NCI-H1694 (cell line): ENCODE data around the gene FOXP1.

Experiments
- DNase-seq: peaks from one replicate; lab custom pipeline; 2025; lab: John Stamatoyannopoulos, UW

FOXP1 gene

DNA sequence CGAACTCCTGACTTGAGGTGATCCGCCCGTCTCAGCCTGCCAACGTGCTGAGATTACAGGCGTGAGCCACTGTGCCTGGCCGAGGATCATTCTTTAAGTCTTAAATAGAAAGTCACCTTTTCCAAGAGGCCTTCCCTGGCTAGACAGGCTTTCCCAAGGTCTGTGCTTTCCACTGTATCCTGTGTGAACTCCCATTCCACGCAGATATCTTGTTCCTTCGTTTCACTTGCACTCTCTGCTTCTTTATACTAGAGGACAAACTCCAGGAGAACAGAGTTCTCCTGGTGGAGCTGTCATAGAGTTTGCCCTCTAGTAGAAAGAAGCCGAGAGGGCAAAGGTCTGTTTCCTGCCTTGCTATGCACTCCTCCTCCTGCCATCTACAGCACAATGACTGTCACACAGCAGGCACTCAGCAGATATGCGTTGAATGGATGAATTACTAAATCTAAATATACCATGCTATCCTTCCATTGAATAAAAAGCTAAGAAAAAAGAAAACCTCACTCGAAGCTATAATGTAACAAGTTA lies 211.2 kb downstream of the FOXP1 start:
- DNase-seq = no peak

DNA sequence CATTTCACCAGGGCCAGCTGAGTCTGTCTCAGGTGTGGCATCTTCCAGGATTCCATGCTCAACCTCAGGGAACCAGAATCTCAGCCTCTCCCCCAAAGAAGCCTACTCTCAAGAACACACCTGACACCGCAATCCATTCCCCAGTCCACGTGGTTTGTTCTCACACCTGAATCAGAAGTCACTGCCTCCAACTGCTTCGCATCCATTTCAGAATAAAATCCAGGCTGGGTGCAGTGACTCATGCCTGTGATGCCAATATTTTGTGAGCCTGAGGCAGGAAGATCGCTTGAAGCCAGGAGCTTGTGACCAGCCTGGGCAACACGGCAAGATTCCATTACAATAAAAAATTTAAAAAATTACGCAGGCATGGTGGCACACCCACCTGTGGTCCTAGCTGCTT lies 212.2 kb downstream of the FOXP1 start:
- no peak for DNase-seq

DNA sequence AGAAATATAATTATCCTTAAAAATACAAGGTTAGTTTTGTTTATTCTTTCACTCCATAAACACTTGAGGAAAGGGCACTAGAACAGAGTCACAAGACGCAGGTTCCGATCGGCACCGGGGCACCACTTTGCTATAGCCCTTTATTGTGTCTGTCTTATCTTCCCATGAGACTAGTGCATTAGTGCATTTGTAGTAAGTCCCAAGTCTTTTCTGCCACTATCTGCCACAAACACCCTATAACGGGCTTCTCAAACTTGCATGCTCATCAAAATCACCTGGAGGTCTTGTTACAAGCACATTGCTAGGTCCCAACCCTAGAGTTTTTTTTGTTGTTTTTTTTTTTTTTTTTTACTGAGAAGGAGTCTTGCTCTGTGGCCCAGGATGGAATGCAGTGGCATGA lies 213.1 kb downstream of the FOXP1 start:
- no peak for DNase-seq

DNA sequence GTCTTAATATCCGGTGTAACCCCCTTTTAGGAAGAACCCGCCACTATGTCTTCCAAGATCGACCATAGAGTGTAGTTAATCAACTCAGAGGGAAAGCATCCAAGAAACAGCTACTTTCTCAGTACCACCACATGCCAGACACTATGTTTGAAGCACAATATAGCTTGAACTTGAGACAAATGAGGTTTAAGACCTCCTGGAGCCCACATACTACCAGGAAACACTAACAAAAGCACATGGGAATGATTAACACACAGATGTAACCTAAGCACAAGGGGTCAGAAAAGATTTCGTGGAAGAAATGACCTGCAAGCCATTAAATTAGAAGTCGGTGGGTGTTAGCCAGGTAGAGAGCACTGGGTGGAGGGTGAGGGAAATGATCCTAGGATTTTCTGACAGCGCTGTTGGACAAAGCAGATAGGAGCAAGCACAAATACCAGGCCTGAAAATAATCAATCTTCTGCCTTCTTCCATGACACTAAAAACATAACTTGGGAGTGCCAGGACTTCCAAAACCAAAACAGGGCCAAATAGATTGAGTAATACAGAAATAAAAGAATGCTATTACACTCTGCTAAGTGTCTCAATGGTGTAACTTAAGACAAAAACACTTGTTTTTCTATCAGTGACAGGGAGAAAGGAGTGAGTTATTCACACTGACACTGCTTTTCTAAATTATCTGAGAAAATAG lies 213.7 kb downstream of the FOXP1 start:
- no peak for DNase-seq

DNA sequence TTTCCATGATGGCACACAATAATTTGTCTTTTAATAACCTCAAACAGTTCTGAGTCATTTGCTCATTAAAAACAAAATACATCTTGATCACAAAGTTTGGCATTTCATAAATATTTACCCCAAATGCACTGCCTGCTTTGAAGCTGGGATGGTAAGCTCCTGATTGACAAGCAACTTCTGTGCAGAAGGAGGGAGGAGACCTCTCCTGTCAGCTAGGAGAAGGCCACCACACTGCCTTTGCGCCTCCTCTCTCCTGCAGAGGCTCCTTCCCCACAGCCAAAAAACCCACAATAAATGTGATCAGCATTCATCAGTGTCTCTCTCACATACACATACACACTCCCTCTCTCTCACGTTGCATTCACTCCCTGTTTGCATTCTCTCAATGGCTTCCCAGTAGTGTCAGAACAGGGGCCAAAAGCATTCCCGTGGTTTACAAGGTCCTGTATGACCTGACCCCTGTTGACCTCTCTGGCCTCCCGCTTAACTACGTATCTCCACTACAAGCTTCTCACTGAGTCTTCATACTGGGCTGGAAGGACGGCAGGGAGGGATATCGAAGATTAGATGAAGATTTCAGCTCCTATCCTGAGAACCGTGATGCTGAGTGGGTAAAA lies 216.4 kb downstream of the FOXP1 start:
- no peak for DNase-seq

DNA sequence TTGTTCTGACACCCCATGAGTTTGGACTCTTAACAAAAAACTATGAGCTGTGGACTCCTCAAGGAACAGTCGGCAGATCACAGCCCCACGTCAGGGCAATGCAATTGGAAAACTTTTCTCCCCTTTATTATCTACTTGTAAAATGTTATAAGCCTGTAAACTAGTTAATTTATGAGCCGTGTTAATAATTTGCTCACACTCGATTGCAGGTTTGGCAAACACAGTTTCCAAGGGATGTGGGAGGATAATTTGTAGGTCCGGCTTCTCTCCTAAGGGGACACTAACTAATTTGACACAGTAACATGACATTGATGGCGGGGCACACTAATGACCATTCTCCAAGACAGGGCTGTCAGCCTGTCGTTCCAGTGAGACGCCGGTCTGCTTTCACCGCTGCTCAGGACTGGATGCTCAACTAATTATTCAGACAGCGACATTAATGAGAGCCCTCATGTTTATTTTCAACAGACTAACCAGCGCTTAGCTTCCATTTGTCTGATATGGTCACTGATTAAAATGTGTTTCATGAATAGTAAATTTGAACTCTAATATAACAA lies 222.1 kb downstream of the FOXP1 start:
- DNase-seq = no peak

DNA sequence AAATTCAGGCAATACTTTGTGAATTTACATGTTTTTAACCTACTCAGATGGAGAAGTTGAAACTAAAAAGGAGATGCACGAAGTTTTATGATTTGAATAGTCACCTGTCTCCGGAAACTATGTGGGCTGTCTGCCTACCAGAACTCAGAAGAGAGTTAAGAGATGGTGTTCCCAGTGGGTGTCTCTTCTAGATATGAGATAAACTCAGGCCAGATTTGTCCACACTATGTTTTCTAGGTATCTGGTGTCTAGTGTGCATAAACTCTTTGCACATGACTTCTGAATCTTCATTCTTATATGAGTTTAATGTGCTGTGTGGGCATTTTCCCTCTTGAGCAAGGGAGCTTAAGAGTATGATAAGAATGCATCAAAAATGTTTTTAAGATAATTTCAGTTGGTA lies 222.8 kb downstream of the FOXP1 start:
- DNase-seq = no peak

DNA sequence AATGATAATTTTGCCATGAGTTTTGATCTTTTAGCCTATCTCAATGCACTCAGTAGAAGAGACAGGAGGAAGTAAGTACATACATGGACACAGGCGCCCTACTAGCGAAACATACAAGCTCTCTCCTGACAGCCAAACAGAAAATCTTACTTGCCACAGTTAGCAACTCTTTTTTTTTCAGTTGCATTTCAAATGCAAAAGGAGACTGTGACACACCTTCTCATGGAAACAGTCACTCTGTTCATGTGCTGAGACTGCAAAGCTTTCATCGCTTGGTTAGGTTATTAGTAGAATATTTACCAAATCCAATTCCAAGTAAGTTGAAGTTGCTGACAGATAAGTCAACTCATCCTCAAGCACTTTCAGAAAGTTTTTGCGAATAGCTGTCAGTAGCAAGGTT lies 223.3 kb downstream of the FOXP1 start:
- no peak for DNase-seq

DNA sequence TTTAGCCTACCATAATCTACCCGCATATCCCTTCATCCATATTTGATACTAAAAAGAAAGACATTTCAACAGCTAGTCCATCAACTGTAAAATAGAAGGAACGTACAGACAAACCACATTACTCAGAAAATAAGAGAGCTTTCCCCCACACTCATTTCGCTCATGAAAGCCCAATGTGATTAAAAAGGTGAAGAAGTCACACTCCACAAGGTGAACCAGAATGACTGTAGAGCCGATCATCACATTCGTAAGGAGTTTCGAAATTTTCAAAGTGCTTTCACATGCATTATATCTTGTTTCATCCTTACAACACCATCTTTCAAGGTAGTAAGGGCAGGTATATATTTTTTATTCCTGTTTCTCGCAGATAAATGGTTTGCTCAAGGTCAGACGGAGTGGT lies 225.3 kb downstream of the FOXP1 start:
- DNase-seq = no peak

DNA sequence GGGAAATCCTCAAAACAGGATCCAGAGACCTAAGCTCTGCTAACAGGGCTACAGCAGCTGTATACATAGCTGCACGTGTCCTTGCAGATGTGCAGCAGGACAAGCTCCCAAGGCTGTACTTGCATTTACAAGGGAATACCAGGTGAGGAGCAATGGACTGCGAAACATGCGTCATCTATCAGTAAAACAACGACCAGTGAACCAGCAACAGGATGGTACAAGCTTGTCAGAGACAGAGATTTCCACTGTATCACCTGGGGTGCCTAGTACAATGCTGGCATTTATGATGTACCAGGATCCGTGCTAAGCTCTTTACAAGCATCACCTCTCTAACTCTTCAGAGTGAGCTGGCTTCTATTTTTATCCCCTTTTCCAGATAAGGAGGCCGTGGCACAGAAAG lies 227.3 kb downstream of the FOXP1 start:
- DNase-seq = no peak

DNA sequence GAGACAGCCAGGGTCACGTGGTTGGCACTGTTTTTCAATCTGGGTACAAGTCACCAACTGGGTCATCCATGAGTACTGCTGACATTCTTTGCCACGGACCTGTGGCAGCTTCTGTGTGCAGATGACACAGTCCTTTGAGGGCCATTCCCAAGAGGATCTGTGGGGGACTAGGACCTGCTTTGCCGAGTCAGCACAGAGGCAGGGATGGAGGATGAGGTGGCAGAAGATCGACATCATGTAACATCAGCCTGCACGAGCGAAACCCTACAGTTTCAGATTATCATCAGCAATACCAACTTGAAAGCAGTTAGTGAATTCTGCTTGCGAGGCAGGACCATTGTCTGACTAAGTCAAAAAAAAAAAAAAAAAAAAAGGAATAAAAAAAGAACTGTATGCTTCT lies 227.7 kb downstream of the FOXP1 start:
- no peak for DNase-seq

DNA sequence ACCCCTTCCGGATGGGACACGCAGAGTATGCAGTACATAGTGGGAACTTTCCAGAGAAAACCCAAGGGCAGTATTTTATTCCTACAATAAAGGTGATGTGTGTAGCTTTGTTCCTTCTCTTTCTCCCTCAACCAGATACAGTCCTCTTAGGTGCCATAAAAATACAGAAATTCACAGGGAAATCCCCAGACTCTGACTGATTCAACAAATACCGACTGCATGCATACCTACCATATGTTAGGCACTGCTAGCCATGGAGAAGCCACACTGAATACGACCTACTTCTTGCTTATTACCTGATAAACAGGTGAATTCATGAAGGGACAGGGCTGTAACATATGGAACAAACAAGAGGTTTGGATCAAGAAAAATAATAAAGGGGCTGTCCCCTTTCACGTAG lies 228.5 kb downstream of the FOXP1 start:
- no peak for DNase-seq

DNA sequence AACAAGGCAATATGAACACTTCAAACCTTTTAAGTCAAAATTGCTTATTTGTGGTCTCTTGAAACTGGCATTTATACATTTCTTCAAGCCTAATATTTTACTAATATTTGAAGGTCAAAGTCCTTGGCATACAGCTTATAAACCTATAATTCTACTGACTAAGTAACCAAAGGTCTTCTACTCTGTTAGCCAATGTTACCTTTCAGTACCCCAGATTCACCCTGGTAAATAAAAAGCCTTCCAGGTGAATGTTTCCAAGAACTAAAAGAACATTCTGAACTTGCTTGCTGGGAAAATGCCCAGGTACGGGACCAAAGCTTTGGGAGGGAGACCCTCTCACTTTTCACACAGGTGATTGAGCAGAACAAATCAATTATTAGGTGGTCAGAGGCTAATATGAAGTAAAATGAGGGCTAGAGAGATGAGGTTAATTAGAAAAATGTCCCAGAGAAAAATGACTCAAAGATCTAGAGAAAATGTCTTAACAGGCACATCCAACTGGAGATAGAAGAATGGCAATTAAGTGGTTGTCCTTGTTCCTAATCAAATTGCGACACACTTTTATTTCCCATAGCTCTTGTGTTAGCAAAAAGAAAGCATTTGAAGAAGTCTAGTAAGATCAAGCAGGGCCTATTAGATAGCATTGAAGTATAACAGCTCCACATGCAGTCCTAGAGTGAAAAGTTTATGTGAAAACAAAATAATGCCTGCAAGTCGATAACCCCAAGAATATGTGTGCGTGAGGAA lies 232.0 kb downstream of the FOXP1 start:
- DNase-seq = no peak

DNA sequence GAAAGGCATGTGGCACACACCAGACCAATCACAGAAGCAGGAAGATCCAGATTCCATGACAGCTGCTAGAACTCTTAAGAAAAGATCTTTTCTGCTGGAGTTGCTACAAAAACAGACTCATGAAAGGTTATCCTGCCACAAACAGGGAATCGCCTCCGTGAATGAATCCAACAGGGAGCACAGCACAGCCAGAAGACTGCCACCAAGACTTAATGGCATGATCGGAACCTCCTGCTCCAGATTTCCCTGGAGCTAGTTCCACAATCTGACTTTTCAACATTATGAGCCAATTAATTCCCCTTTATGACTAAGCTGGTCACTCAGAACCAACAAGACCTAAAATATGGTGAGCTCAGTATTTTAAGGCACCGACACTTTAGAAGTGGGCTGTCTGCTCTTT lies 232.5 kb downstream of the FOXP1 start:
- DNase-seq = no peak

DNA sequence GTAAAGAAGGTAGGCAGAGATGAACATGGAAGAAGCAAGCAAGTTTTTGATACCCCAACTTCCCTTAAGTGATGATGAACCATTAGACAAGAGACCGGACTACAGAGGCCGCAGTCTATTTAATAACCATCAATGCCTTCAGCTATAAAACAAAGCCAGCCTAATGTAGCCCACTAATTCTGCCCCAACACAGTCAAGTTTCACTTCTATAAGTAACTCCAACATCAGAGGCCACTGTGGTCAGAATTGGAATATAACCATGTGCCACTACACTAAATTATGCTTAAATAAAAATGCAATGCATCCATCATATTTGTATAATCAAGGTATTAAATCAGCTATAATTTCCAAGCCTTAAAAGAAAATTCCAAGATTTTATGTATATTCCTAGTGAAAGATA lies 234.7 kb downstream of the FOXP1 start:
- no peak for DNase-seq

DNA sequence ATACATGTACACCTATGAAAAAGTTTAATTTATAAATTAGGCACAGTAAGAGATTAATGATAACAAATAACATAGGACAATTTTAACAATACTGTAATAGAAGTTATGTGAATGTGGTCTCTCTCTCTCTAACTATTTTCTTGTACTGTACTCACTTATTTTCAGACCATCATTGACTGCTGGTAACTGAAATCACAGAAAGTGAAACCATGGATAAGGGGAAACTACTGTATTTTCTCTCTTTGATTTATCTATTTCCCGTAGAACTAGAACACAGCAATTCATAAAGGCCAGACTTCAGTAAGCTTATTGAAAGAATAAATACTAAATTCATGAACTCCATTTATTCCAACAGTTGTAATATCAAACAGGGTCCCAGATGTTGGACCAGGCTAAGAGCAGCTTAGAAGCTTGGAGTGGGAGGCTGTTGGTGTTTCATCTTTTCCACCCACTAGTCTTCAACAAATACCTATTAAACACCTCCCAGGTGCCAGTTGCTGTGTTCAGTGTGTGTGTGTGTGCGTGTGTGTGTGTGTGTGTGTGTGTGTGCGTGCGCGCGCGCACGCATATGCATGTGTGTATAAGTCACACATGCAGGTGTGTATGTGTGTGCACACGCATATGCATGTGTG lies 235.4 kb downstream of the FOXP1 start:
- no peak for DNase-seq

DNA sequence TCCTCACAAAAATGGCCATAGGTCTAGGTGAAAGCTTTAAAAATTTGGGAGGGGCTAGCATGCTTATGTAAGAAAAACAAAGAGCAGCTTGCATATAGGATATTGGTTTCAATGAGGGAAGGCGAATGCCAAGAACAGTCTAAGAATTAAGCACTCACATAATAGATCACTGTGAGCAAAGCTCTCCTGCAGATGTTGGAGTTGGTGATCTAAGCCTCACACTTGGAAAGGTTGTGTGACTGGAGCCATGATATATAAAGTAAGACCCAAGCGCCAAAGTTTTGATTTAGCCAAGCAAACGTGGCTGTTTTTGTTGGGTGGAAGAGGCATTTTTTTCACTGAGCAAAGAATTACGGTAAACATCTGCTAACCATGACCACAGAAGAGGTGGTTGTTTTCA lies 237.5 kb downstream of the FOXP1 start:
- no peak for DNase-seq

DNA sequence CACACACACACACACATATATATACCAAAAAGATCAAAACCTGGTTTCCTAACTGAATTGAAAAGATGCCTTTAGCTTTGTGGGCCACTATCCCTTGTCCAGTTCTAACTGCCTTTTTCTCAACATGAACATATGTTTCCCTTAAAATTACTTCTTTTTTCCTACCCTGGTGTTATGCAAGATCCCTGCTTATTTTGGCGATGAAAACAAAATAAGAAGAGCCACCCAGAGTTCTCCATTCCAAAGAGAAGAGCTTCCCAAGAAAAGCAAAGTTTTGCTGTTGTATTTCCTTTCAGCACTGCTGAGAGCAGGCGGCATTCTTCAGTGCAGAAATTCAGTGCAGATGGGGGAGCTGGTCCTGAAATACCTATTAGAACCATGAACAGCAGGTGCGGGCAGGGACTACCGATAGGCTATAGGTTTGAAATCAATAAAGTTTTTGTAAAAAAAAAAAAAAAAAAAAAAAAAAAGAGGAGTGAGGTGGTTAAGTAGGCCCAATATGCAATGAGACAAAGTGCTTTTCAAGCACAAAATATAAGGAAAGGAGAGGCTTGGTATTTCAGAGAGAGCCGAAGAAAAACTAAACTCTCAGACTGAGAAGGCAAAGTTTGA lies 238.0 kb downstream of the FOXP1 start:
- no peak for DNase-seq

DNA sequence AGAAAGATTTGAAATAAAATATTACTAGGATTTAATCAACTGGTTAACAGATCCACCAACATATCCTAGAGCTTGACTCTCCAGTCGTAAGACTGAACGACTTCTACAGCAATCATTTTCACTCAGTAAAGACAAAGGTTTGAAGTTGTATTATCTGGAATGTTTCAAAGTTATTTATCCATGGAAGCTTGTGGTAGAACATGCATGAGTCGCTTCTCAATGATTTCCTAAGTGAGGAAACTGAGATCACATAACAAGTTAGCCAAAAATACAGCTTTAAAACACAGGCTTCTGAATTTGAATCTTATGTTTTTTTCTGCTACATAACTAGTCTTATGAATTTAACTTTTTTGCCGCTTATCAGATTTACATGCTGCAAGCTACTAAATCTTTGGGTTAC lies 241.8 kb downstream of the FOXP1 start:
- no peak for DNase-seq

DNA sequence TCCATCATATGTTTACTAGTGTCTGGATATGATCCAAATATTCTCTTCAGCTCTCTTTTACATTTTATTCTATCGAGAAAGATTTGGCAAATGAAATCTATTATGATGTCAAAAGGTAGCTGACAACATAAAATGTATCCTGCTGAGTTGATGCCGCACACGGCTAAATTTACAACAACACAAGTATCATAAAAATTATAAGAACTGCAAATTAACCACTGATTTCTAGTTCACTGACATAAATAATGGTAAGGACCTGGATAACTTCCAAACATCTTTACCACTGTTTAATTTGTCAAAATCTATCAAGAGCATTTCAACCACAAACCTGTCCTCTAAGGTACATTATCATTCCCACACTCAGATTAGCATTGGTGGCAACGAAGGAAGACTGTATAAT lies 244.5 kb downstream of the FOXP1 start:
- DNase-seq = no peak

DNA sequence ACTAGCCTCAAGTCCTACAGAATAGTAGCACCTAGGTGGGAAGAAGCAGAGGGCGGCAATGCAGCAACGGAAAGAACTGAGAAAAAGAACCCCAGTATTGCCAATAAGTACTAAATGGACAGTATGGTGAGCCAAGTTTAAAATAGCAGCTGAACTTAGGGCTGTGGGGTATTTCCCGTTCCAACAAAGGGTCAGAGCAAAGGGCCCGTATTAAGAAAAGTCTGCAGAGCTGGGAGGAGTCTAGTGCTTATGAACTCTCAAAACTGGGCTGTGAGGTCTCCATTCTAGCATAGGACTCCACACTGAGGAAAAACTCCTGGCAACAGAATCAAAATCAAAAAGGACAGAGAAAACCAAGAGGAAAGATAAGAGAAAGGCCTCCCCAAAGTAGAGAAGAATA lies 250.7 kb downstream of the FOXP1 start:
- DNase-seq = no peak

DNA sequence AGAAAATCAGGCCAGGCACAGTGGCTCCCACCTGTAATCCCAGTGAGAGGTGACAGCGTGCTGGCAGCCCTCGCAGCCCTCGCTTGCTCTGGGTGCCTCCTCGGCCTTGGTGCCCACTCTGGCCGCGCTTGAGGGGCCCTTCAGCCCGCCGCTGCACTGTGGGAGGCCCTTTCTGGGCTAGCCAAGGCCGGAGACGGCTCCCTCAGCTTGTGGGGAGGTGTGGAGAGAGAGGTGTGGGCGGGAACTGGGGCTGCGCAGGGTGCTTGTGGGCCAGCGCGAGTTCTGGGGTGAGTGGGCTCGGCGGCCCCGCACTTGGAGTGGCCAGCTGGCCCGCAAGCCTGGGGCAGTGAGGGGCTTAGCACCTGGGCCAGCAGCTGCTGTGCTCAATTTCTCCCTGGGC lies 252.6 kb downstream of the FOXP1 start:
- DNase-seq = no peak
